ENCODE measurements around the gene SLC25A3.
"Not testable (repeated sequence)": the region's sequence is repeated elsewhere in the genome, so short reads cannot be mapped to it uniquely, and the experiment has no call there.

The SLC25A3 gene

DNA sequence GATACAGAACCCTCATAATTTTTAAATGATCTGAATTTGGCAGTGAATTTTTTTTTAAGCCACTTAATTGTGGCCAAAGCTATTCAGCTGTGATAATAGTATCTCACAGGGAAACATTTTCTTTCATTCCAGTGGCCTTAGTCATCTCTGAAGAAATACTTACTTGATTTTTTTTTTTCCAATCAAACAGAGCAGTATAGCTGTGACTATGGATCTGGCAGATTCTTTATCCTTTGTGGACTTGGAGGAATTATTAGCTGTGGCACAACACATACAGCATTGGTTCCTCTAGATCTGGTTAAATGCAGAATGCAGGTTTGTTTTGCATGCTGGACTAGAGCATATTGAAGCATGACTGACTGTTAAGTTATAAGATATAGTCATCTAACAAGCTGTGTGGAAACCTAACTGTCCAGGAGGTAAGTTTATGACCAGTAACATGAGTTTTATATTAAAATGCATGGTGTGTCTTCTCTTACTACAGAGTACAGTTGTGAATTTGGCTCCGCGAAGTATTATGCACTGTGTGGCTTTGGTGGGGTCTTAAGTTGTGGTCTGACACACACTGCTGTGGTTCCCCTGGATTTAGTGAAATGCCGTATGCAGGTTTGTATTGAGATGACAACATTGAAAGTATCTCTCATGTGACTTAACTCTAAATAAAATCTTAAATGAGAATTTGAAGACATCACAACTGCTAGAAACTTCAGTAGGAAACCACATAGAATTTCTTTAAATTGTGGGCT lies 1.9 kb downstream of the SLC25A3 start:
- peak; percentile 14 for DNase-seq

GRCh38 chr12:98597313-98597712 lies 3.8 kb downstream of the SLC25A3 start:
- DNase-seq = not testable (repeated sequence)

GRCh38 chr12:98601924-98602323 lies 8.4 kb downstream of the SLC25A3 start:
- no peak for DNase-seq

- DNase-seq = no peak
Observed at GRCh38 chr12:98606359-98606988, 13.0 kb downstream of the SLC25A3 start.

DNA sequence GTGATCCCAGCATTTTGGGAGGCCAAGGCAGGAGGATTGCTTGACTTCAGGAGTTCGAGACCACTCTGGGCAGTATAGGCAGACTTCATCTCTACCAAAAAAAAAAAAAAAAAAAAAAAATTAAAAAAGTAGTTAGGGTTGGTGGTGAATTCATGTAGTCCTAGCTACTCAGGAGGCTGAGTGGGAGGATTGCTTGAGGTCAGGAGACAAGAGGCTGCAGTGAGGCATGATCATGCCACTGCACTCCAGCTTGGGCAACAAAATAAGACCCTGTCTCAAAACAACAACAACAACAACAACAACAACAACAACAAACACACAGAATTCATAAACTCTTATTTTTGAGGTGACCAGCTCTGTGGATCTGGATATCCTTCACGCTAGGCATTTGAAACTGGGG lies 17.1 kb downstream of the SLC25A3 start:
- no peak for DNase-seq

DNA sequence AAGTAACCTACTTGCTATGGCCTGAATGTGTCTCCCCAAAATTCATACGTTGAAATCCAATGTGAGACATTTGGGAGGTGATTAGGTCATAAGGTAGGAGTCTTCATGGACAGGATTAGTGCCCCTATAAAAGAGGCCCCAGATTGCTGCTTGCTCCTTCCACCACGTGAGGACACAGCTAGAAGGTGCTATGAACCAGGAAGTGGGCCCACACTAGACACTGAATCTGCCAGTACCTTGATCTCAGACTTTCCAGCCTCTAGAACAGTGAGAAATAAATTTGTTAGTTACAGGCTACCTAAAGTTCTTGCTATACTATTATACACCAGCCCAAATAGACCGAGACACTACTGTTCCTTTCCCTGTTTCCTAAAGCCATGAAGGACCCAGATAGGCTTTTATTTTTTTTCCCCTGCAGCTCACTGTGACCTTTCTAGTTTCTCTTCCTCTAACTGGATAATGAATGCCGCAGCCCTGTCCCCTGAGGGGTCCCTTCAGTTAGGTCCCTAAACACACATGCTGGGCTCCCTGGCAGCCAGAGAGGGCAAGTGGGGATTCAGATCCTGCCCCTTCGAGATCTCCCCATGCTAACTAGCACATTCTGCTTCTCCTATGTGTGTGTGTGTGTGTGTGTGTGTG lies 19.3 kb downstream of the SLC25A3 start:
- DNase-seq = no peak

GRCh38 chr12:98618952-98619351 lies 25.5 kb downstream of the SLC25A3 start:
- DNase-seq = no peak

DNA sequence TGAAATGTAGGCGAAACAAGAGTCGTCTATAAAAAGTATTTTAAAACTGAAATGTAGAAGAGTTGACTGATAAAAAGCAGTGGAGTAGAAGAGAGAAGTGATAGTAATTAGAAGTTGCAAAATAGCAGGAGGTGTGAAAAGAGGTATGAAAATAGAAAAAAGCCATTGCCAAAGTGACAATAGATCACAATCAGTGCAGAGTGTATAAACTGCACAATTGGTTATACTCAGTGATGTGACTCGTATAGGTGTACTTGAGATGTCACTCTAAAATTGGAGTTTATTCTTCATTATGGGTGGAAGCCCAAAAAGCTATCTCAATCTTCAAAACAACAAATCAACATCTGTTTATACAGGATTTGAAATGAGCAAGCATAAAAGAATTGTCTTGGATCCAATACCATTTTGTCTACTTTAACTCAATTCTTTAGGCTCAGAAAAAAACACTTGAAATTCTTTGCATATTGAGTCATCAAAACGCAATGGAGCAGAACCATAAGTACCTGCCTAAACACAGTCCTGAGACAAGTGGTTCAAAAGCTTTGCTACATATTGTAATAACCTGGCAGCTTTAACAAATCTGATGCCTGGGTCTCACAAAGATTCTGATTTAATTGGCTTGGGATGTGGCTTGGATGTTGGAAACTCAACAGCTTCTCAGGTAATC lies 42.3 kb downstream of the SLC25A3 start:
- no peak for DNase-seq

DNA sequence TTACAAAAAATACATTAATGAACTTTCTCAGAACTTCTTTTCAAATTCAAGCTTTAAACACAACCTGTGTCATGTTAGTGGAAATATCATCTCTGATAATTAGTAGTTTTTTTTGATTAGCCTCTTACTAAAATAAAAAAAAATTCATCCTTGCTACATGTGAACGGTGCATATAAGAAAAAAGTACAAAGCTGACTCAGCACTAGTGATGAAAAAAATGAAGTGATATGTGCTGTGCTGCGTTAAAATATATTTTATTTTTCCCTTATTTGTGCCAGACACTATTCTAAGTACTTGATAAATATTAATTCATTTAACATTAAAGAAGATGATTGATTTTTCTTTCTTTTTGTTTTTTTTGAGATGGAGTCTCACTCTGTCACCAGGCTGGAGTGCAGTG lies 43.6 kb downstream of the SLC25A3 start:
- DNase-seq = no peak

GRCh38 chr12:98638009-98638408 lies 44.5 kb downstream of the SLC25A3 start:
- DNase-seq = no peak

DNA sequence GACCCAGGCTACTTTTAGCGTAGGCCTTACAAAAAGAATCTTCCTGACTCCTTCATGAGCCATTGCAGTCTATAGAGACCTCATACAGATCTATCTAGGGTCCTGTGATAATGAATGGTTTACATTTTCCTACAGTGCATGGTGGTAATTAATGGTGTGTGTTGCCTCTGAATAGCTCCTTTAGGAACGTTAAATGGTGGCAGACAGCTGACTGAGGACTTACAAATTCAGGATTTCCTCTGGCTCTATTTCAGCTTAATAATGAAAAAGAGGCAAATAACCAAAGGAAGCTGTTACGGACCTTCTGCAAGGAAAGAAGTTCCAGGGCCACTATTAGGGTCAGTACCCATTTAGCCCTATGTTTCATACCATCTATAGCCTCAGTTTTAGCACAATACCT lies 46.0 kb downstream of the SLC25A3 start:
- DNase-seq = no peak

DNA sequence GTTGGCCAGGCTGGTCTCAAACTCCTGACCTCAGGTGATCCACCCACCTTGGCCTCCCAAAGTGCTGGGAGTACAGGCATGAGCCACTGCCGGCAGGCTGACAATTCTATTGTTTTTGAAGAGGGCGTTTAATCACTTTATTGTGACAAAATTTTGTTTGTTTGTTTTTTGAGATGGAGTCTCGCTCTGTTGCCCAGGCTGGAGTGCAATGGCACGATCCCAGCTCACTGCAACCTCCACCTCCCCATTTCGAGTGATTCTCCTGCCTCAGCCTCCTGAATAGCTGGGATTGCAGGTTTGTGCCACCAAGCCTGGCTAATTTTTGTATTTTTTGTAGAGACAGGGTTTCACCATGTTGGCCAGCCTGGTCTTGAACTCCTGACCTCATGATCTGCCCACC lies 49.3 kb downstream of the SLC25A3 start:
- DNase-seq = not testable (repeated sequence)

- DNase-seq = no peak
Observed at GRCh38 chr12:98644433-98644711, 50.9 kb downstream of the SLC25A3 start.

DNA sequence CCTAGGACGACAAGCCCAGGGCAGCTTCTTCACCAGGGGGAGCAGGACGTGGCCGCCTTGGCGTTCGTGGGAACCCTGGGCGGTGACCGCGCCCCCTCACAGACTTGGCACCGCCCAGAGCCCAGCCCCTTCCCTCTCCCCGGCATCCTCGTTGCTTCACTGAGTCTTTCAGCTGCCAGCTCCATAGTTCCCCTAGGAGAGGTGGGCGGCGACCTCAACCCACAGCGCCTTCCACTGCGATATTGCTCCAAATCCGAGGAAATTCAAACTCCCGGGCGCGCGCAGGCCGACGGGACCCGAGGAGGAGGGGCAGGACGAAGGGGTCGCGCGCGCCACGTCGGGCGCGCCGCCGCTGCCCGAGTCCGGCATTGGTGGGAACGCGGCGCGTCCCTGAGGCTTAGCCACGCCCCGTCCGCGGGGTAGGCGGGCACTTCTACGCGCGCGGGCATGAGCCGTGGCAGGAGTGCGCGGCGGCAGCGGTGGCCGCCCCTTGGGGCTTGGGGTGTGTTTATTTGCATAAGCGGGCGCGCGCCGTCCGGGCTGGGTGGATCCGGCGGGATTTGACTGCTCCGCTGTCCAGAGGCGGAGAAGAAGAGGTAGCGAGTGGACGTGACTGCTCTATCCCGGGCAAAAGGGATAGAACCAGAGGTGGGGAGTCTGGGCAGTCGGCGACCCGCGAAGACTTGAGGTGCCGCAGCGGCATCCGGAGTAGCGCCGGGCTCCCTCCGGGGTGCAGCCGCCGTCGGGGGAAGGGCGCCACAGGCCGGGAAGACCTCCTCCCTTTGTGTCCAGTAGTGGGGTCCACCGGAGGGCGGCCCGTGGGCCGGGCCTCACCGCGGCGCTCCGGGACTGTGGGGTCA lies 51.5 kb downstream of the SLC25A3 start, which contains the start of the genes APAF1 and IKBIP:
Gene APAF1, plus strand, starts transcription at position 579 of the 860 bp plus-strand sequence. CDS start 3,070 bp downstream, outside the sequence.
Gene IKBIP, minus strand, starts transcription at position 77 of the 860 bp plus-strand sequence. CDS start 87 bp downstream, outside the sequence.
- DNase-seq = peak; percentile 96

GRCh38 chr12:98645572-98646067 lies 52.1 kb downstream of the SLC25A3 start:
- peak; percentile 23 for DNase-seq

DNA sequence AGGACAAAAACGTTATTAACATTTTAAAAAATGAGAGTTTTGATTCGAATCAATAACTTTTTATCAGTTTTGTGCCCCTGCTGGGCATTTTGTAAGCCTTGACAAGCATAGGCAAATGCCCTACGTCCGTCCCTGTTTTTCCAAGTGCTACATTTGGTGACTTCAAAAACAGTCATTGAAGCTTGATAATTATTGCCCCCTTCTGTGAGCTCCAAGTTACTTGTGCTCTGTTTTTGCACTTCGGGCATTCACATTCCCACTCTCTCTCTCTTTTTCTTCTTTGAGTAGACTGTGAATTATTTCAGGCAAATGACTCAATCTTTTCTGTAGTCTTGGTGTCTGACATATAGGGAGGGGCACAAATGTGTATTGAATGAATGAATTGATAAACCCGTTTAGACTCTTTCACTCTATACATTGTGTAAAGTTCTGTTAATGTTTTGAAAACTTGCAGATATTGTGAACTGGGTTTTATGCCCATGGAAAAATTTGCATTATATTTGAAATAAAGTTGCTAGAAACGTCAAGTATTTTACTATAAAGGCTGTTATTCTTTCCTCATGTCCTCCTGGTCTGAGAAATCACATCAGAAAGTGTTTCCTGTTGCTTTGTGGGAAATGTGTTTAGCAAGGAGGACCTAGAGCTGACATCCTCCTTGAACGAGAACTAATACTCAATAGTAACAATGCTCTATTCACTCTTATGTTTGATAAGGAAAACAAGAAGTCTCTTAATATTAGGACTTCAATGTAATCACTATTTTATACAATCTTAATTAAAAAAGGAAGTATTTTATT lies 53.0 kb downstream of the SLC25A3 start:
- peak; percentile 4 for DNase-seq

DNA sequence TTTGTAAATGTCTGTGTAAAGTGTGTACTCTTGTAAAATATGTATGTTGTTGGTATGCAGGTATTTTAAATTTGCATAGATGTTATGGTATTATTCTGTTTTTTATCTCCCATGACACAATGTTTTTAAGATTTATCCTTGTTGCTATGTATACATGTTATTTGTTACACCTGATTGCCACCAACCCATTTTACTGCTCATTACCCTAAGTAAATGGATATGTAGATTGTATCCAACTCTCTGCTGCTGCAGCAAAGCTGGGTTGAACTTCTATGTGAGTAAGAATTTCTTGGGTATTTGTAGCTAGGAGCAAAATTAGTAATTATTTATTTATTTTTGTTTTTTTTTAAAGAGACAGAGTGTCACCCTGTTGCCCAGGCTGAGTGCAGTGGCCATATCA lies 57.8 kb downstream of the SLC25A3 start:
- no peak for DNase-seq

- no peak for DNase-seq
Observed at GRCh38 chr12:98653866-98654493, 60.5 kb downstream of the SLC25A3 start.
